Activated CD8-positive, alpha-beta memory T cell treated with anti-CD3 and anti-CD28 coated beads, Interleukin-2, amount 50 U/mL, for 24 hours (primary cell): ENCODE measurements around the gene PAX4.

Experiments used
- DNase-seq: peaks from one replicate; pipeline ENCODE4 v3.0.0-alpha.2; 2020; ENCODE audit errors: extremely low read depth

Gene PAX4

DNA sequence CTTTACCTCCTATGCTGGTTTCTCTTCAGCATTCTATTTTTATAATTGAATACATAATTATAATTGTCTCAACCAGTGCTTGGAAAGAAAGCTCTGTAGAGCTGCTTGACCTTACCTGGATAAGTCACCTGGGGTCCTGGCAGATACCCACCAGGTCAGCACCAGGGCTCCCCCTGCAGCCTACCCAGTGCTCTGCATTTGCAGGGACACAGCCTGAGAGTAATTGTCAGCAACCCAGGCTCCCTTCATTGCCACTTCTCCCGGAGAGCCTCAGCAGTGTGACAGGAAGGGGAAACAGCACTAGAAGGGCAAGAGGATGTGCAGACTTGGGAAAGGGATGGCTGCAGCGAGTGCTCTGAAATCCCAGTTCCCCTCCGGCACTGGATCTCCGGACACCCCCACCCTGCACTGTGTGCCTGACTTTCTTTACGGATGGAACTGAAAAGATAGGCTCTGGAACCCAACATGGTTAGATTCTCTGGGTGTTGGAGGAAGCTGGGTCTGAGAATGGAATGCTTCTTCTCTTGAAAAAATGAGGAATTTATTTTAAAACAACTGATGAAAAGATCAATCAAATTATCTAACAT lies 11.4 kb upstream of the PAX4 start:
- no peak for DNase-seq

DNA sequence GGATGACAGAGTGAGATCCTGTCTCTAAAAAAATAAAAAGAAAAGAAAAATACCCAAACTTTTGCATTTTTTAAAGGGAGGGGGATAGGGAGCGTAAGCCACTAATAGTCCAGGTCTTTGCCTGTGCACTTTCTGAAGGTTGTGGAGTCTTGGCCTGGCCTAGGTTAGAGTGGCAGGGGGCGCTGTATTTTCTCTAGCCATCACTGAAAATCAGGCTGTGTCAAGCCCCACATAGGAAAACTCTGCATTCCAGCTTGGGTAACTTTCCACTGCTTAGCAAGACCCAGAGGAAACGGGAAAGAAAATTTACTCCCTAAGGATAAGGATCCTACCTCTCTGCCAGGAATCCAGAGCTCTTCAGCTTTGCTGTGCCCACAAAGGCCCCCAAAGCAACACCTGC lies 10.5 kb upstream of the PAX4 start:
- no peak for DNase-seq

DNA sequence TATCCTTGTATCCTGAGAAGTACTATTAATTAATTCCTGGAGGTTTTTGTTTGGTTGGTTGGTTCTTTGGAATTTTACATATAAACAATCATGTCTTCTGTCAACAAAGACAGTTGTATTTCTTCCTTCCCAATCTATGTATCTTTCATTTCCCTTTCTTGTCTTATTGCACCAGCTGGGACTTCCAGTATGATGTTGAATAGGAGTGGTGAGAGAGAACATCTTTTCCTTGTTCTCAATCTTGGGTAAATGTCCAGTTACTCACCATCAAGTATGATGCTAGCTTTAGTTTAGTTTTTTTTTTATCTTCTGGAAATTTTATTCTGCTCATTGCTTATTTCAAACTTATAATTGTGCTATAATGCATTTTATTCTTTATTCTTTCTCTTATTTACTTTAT lies 7.4 kb upstream of the PAX4 start:
- no peak for DNase-seq

DNA sequence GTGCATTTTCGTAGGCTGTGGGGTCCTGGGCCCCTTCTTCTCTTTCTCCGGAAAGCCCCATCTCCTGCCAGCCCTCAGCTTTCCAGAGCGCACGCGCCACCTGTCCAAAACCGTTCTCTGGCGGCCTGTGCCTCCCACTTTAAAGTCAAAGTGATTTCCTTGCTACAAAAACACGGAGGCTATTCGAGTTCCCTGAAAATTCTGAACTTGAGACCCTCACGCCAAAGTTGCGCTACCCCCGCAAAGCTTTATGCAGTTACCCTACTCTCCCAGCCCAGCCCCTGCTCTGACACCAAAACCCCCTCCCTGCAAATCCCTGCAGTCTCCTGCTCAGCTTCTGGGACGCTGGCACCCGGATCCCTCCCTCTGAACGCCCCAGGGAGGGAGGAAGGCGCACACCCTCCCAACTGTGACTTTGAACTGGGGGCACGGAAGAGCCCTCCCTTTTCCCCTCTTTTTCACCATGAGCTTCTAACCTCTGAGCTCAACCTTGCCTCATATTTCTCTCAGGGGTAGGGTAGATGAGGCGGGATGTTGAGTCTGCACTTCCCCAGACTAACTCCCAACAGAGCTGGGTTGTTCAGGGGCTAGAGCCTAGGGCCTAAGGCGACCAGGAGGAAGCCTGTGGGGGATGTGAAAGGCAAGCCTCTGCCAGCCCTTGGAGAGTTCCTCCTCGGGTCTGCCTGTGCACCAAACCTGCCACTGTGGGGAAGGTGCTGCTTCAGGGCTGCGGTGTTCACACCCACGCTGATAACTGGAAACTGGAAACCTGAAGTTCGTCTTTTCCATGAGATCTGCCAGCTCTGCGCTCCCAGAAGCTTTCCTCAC lies 2.7 kb upstream of the PAX4 start:
- DNase-seq: no peak

DNA sequence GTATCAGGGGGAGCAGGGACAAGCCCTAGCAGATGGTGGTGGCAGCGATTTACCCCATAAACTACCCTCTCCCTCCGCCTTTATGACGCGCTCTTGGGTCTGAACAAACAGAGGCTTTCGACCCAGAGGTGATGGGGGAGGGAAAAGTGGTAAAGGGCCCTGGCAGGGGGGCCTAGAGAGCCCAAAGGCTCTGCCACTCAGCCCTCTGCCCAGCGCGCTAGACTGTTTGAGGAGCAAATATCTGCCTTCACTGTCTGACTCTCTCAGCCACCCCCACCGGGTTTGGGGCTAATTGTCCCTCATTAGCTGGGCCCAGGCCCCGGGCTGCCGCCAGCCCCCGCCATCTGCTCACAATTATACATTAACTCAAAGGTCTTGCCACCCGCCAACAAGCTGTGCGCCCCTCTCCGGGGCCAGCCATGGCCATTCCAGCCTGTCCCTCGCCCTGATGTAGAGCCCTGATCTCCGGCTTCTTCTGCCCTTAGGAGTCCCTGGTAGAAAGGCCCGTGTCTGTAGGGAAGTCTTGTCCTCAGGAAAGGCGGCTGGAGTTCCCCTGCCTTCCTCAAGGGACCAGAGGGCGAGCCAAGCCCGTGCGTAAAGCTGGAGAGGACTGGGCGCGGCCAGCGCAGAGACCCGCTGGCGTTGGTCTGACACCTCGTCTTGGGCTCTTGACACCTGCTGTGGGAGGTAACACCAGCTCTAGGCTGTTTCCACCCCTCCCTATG lies 1.9 kb upstream of the PAX4 start:
- no peak for DNase-seq

DNA sequence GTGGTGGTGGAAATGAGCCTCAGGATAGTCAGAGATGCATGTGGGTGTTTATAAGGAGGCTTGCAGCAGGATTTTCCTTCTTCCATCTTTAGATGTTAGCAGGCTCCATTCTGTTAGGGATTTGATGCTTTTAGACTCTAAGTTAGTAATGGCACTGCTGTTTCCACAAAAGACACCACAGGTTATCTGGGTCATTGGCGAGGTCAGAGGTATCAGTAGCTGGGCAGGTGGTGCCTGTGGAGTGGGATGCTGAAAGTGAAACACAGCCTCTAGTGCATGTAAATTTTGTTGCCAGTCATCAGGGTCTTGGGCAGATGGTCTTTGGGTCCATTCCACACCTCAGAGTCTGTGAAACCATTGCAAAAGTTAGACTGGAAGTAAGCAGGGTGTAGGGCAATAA lies 833 bp upstream of the PAX4 start:
- no peak for DNase-seq

DNA sequence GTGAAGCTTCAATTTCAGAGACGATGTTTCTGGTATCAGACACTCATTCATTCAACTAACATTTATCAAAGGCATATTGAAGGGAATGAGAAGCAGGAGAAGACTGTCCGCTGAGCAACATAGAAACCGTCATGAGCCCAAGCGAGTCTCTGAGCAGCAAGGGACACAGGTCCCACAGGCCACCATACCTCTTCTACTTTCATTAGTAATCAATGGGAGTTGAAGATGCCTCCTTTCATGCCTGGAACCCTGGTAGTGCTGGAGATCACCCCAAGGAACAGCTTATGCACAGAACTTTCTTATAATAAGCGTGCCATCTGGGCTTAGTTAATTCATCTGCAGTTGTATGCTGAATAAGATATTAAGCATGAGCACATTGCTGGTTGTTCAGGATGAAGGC lies 1.2 kb downstream of the PAX4 start:
- DNase-seq: no peak

DNA sequence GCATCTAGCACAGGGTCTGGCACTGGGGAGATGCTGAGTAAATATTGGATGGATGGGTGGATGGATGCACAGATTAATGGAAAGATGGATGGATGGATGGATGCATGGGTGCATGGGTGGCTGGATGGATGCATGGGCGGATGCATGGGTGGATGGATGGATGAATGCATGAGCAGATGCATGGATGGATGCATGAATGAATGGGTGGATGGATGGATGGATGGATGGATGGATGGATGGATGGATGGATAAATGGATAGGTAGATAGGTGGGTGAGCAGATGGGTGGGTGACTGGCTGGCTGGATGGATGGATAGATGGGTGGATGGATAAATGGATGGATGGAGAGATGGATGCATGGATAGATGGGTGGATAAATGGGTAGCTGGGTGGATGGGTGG lies 5.7 kb downstream of the PAX4 start:
- no peak for DNase-seq

DNA sequence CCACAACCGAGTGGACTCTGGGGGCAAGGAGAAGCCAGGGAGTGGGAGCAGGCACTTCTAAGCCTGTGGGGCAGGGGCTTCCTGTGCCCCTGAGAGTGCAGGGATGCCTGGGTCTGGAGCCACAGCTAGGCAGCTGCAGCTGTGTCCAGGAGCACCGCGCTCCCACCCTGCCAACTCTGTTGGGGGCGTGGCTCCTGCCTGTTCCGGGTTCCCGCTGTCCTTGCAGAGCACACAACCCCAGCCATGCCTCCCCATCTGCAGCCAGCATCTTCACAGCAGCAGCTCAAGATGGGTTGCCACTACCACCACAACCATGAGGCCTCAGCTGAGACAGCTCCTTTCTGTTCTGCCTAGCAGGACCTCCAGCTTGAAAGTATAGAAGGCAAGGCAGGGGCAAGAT lies 8.6 kb downstream of the PAX4 start:
- no peak for DNase-seq

DNA sequence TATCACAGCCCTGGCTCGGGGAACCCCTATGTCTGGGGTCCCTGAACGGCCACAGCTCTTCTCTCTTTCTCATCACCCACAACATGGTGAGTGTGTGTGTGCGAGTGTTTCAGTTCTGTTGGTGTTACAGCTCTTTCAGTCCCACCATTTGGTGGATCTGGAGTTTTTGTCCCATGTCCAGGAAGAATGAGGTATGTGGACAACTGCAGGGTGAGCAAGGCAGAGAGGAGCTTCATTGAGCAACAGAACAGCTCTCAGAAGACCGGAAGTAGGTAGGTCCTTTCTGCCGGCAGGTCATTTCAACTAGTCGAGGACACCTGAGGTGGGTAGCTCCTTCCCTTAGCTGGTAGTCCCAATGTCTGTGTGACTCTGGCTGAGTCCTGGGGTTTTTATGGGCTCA lies 9.5 kb downstream of the PAX4 start:
- no peak for DNase-seq

DNA sequence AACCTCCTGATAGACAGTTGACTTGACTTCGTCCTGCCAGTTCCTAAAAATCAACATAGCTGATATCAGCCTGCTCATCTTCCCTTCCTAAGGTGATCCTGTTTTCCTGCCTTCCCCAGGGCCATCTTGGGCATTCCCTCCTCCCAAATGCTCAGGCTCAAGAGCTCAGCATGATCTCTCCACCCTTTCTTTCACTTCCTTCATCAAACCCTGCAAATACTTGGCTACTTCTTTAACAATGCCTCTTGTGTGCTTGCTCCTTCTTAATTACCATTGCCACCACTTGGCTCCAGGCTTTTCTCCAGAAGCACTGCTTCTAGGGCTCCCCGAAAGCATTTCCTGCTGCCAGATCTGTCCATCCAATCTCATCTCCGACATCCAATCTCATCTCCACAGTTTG lies 17.1 kb downstream of the PAX4 start:
- DNase-seq: no peak

DNA sequence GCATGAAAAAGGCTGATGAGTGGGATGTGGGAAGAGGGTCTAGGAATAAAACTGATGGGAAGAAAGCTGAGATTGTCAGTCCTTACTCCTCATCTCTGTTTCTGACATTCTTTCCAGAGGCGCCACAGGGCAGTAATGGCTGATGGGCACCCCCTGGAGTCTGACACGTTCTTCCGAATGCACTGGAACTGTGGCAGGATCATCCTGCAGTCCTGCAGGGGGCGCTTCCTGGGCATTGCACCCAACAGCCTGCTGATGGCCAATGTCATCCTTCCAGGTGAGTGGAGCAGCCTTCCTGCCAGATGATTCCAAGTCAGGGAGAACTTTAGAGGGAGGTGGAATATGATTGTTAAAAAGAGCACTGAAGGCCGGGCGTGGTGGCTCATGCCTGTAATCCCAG lies 19.6 kb downstream of the PAX4 start:
- DNase-seq: no peak

DNA sequence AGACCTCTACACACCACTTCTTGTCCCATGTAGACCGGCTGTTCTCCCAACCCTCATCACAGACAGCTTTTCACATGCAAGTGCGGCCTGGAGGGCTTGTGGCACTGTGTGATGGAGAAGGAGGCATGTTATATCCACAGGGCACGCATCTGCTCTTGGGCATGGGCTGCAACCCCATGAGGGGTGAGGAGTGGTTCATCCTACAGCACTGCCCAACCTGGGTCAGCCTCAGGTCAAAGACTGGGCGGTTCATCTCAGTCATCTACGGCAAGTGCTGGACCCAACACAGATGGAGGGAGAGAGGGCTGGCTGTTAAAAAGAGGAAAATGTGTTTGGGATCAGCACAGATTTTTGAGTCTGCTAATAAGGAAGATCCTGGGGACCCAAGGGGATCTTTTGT lies 22.2 kb downstream of the PAX4 start:
- no peak for DNase-seq

DNA sequence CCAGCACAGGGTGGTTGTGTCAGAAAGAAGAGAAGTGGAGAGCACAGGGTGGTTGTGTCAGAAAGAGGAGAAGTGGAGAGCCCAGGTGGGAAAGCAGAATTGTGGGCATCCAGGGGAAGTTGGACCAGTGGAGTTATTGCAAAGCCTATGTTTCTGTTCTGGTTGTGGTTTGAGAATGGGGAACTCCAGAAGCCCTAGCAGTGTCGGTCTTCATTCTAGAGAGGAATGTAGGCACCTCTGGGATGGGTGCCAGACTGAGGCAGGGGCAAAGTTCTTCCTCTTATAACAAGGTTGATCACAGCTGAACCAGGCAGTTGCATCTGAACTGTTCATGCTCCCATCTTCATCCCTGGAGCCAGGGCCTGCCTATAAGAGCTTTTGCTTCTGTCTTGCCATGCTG lies 23.5 kb downstream of the PAX4 start:
- no peak for DNase-seq

DNA sequence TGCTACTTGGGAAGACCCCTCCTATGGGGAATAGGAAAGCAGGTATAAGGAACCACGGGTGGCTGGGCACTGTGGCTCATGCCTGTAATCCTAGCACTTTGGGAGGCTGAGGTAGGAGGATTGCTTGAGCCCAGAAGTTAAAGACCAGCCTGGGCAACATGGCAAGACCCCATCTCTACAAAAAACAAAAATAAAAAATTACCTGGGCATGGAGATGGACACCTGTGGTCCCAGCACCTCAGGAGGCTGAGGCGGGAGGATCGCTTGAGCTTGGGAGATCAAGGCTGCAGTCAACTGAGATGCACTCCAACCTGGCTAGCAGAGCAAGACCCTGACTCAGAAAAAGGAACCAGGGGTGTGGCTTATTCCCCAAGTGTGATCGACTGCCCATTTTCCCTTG lies 25.4 kb downstream of the PAX4 start:
- no peak for DNase-seq

DNA sequence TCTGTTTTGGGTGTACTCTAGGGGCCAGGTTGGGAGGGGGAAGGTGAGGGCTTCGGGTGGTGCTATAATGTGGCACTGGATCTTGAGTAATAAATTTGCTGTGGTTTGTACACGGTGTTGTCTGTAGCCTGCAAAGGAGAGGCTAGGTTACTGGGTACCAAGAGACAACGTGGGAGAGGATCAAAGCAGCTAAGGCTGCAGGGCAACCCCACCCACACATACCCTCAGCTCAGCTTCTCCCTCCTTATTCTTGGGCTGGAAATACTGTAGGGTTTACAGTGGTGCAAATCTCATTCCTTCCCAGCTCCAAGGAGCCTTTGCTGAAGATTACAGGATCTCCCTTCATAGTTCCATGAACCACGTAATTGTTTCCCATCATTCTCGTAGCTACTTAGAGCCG lies 26.4 kb downstream of the PAX4 start:
- no peak for DNase-seq

DNA sequence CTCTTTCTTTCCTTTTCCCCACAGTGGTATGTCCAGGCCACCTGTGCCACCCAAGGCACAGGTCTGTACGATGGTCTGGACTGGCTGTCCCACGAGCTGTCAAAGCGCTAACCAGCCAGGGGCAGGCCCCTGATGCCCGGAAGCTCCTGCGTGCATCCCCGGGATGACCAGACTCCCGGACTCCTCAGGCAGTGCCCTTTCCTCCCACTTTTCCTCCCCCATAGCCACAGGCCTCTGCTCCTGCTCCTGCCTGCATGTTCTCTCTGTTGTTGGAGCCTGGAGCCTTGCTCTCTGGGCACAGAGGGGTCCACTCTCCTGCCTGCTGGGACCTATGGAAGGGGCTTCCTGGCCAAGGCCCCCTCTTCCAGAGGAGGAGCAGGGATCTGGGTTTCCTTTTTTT lies 26.8 kb downstream of the PAX4 start:
- no peak for DNase-seq

DNA sequence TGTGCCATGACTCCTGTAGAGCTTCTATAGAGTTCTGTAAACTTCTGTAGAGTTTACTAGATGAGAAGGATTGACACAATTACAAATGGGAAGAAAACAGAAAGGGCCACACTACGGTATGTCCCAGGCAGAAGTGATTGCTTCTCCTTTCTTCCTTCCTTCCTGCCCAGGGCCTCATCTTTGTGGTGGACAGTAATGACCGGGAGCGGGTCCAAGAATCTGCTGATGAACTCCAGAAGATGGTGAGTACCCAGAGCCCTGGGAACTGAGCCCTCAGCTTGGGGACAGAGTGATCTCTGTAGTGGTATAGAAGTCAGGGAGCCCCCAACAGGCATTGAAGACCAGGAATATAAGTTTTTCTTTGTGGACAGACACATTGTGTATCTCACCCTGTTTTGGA lies 28.0 kb downstream of the PAX4 start:
- no peak for DNase-seq

DNA sequence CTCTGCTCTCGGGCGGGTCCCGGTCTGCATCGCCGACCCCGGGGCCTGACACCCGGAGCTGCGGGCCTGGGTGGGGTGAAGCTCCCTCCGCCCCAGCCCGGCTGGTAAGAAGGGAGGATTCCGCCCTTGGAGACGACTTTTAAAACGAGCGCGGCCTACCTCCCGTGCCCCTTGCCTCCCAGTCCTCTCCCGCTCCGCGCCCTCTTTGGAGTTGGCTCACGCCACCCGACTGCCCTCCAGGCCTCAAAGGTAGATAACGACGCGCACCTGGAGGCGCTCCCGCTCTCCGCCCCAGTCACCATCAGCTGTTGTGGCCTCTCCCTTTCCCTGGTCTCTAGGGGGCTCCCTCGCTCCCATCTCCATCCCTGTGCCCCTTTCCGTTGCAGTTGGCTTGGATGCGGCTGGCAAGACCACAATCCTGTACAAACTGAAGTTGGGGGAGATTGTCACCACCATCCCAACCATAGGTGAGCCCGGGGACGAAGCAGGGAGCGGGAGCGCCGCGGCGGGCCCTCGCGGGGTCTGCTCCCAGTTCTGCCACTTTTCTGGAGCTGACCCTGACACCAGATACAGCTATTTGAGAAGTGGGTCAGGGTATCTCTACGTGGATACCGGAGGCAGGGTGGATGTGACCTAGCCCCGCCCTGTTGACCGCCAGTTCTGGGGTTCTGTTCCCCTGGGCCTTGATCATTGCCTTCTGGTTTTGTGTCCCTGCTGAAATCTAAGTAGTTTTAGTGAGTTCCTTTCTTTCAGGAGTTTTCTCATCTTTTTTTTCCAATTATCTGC lies 29.1 kb downstream of the PAX4 start:
- no peak for DNase-seq

DNA sequence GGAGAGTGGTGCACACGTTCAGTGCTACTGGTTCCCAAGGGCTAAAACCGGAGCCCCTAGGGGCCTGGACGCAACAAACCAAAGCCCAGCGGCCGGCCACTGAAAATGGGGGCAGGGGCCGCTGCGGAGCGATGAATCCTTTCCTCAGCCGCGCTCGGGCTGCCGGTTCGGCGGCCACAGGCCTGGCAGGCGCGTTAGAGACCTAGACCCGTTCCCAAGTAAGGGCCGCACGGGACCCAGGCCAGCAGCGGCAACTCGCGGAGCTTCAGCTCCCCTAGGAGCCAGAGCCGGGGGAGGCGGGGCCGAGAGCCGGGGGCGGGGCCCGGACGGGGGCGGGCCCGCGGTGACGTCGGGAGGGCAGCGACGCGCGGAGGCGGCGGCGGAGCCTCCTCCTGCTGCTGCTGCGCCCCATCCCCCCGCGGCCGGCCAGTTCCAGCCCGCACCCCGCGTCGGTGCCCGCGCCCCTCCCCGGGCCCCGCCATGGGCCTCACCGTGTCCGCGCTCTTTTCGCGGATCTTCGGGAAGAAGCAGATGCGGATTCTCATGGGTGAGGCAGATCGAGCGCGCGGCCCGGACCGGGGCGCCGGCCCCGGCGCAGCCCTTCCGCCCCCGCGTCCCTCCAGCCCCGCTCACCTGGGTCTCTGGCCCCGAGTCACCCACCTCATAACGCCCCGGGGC lies 29.8 kb downstream of the PAX4 start, which contains the start of gene ARF5:
TSS of gene ARF5 (plus strand) at position 393 of the 678 bp plus-strand sequence. CDS start at position 481, 88 bp downstream.
- DNase-seq: peak; percentile 59

DNA sequence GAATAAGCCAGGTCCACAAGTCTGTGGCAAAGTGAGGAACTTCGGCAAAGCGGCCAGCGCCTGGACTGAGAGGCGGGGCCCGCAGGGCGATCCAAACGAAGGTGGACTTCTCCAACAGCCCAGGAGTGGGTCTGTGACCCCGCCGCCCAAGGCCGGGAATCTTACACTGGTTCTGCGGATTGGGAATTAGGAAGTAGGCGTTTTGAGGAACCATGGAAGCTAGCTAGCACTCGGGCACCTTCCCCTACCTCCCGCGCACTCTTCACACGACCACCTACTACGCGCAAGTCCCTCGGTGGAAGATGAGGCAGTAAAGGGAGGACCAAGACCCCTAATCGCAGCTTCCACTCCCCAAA lies 30.3 kb downstream of the PAX4 start:
- no peak for DNase-seq

DNA sequence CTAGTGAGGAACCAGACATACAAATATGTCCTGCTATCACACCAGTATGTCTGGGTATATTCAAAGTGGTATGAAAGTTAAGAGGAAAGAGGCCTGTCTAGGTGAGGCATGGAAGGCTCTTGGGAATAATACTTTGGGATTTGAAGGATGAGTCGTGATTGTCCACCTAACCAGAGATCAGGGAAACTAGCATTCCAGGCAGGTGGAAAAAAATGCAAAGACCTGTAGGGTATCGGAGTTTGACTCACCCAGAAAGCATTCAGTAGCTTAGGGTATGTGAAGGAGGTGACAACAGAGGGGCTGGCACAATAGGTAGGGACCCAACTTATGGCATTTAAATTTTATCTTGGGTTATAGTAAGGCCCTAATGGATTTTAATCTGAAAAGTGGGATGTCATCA lies 31.6 kb downstream of the PAX4 start:
- DNase-seq: no peak
